Caco-2 (cell line): Measurements from ENCODE around the gene SPG7. TPM values are rescaled to one million over a fixed set of nuclear protein-coding genes. Genes with fewer than 3 reads are reported as not detected.

ENCODE experiments used
- BruUV-seq: library from RNA; stranded (reverse); fragments of 400-500 nt; replicated peaks from 2 replicates; lab custom pipeline; 2021; lab: Mats Ljungman, UMichigan
- CTCF ChIA-PET: fragments of 300-600 bp; sonication (Branson Sonifier 250); formaldehyde crosslinking; loops from one replicate; lab custom pipeline; 2022; ENCODE audit warnings: antibody characterized with exemption; lab: Charles Lee
- POLR2A ChIA-PET: fragments of 300-600 bp; sonication (Branson Sonifier 250); formaldehyde crosslinking; loops from one replicate; lab custom pipeline; 2022; ENCODE audit warnings: antibody characterized with exemption; lab: Charles Lee
- DNase-seq, 2 experiments: peaks; one replicate each; pipeline versions ENCODE4 v3.0.0 to v3.0.0-alpha.2; 2020 to 2022
- H3K27me3 ChIP-seq: replicated peaks from 2 replicates; pipeline ENCODE4 v1.6.0; 2011; ENCODE audit warnings: low read length; ENCODE audit not compliant: control insufficient read depth, insufficient read depth
- H3K36me3 ChIP-seq: 2 replicates; pipeline ENCODE4 v1.5.1; 2011; ENCODE audit warnings: low read length; ENCODE audit not compliant: control insufficient read depth, insufficient read depth
- H3K4me1 ChIP-seq: fragments of 250-450 bp; sonication (Bioruptor Pico); 2 replicates; pipeline ENCODE4 v1.5.1; 2020; ENCODE audit warnings: mild to moderate bottlenecking
- H3K4me3 ChIP-seq: 2 replicates; pipeline ENCODE4 v1.5.1; 2011; ENCODE audit warnings: low read depth, mild to moderate bottlenecking, control low read depth, low read length
- H3K9me3 ChIP-seq: fragments of 250-450 bp; sonication (Bioruptor Pico); 2 replicates; pipeline ENCODE4 v1.5.1; 2020; ENCODE audit warnings: mild to moderate bottlenecking, moderate library complexity
- H3K27ac Mint-ChIP-seq: one replicate; pipeline ENCODE4 v1.8.0; 2022; ENCODE audit warnings: mixed read lengths; ENCODE audit not compliant: unreplicated experiment
- H3K27me3 Mint-ChIP-seq: one replicate; pipeline ENCODE4 v1.8.0; 2022; ENCODE audit warnings: mixed read lengths; ENCODE audit not compliant: insufficient read depth, unreplicated experiment
- H3K36me3 Mint-ChIP-seq: one replicate; pipeline ENCODE4 v1.8.0; 2022; ENCODE audit warnings: mild to moderate bottlenecking, mixed read lengths; ENCODE audit not compliant: insufficient read depth, unreplicated experiment
- H3K4me1 Mint-ChIP-seq: one replicate; pipeline ENCODE4 v1.8.0; 2022; ENCODE audit warnings: low read depth, mixed read lengths; ENCODE audit not compliant: unreplicated experiment
- H3K4me3 Mint-ChIP-seq: one replicate; pipeline ENCODE4 v1.8.0; 2022; ENCODE audit warnings: mild to moderate bottlenecking, moderate library complexity, mixed read lengths; ENCODE audit not compliant: unreplicated experiment
- H3K9me3 Mint-ChIP-seq: one replicate; pipeline ENCODE4 v1.8.0; 2022; ENCODE audit warnings: mixed read lengths; ENCODE audit not compliant: unreplicated experiment
- CTCF ChIP-seq, 2 experiments: fragments of 200-600 bp in 1 of 2; IDR thresholded peaks; 1 replicate in 1 of 2; 2 replicates in 1 of 2; pipeline versions ENCODE4 v1.5.1 to v1.8.0; 2011 to 2022; ENCODE audit warnings: antibody characterized with exemption in 1 of 2, control low read depth in 1 of 2, inconsistent platforms in 1 of 2, low read depth in 1 of 2, low read length in 1 of 2, mild to moderate bottlenecking in 1 of 2, moderate library complexity in 1 of 2; ENCODE audit not compliant: insufficient read depth in 1 of 2, severe bottlenecking in 1 of 2, unreplicated experiment in 1 of 2
- intact Hi-C: fragments of 100-400 bp; cut with micrococcal nuclease; formaldehyde crosslinking; loops from one replicate; pipeline ENCODE4 v1.10.0; 2022; ENCODE audit not compliant: unreplicated experiment
- total RNA-seq: library from RNA; stranded (reverse); gene quantifications from 2 replicates; pipeline ENCODE4 v1.2.3, GENCODE V29; 2022

The SPG7 gene
- total RNA-seq, 1 experiment from 2014 or later: 159 TPM

GRCh38 chr16:89544713-89545043 lies 36.5 kb downstream of the SPG7 start:
- Histone ChIP-seq H3K4me1 (no peaks in the 10 kb centered on the region), H3K4me3 (no peak overlapping the region), H3K36me3 (peaks cover 6% of the 10 kb centered on the region; the same call in 1 of the 2 replicates), H3K27me3 (no peaks in the 10 kb centered on the region), H3K9me3 (no peaks in the 10 kb centered on the region)
- H3K4me3 Mint-ChIP-seq: no peak overlapping the region
- BruUV-seq: no TSS peak
- POLR2A ChIA-PET: no interaction called here
- no peak for DNase-seq
- CTCF ChIA-PET: no interaction called here
- peaks cover 83% of the 10 kb centered on the region for H3K36me3 Mint-ChIP-seq
- H3K4me1 Mint-ChIP-seq: no peaks in the 10 kb centered on the region
- no peaks in the 10 kb centered on the region for H3K27me3 Mint-ChIP-seq
- H3K27ac Mint-ChIP-seq: no peak overlapping the region
- TF ChIP-seq CTCF (IDR thresholded peaks at IDR 0.05; ENCODE audit: insufficient read depth in 1 of 2, low read depth in 1 of 2, low read length in 1 of 2, severe bottlenecking in 1 of 2, unreplicated experiment in 1 of 2): no peak
- intact Hi-C loops: no loop called here
- H3K9me3 Mint-ChIP-seq: no peaks in the 10 kb centered on the region

- no TSS peak for BruUV-seq
- intact Hi-C loops: no loop called here
- no peak overlapping the region for H3K27ac Mint-ChIP-seq
These were observed 37.0 kb downstream of the SPG7 start for GRCh38 chr16:89545044-89545830.

More at GRCh38 chr16:89545044-89545830, 37.0 kb downstream of the SPG7 start:
- Histone ChIP-seq H3K9me3 (no peaks in the 10 kb centered on the region), H3K27me3 (no peaks in the 10 kb centered on the region), H3K4me1 (no peaks in the 10 kb centered on the region), H3K36me3 (peaks cover 6% of the 10 kb centered on the region; the same call in 1 of the 2 replicates), H3K4me3 (no peak overlapping the region)
- no peaks in the 10 kb centered on the region for H3K4me1 Mint-ChIP-seq
- H3K4me3 Mint-ChIP-seq: no peak overlapping the region
- CTCF ChIA-PET: no interaction called here
- H3K9me3 Mint-ChIP-seq: no peaks in the 10 kb centered on the region
- no peak for DNase-seq
- H3K36me3 Mint-ChIP-seq: peaks cover 83% of the 10 kb centered on the region
- POLR2A ChIA-PET: interaction anchor here (0.5 kb wide), 1 partner anchor 427 kb away, joined by 7 read pairs; no protein-coding TSS in a partner anchor
- no peak for TF ChIP-seq CTCF (IDR thresholded peaks at IDR 0.05; ENCODE audit: insufficient read depth in 1 of 2, low read depth in 1 of 2, low read length in 1 of 2, severe bottlenecking in 1 of 2, unreplicated experiment in 1 of 2)
- no peaks in the 10 kb centered on the region for H3K27me3 Mint-ChIP-seq
